ENCODE results near the gene ERCC8. TPM values are rescaled to one million over a fixed set of nuclear protein-coding genes. Genes with fewer than 3 reads are reported as not detected.

ERCC8 gene
- polyA plus RNA-seq, 3 donors: 5.5 to 16.8 (median 10.6) TPM

- no peaks in the 10 kb centered on the region for H3K4me1 Mint-ChIP-seq
- H3K4me3 ChIP-seq (replicated peaks in 1 of 3; ENCODE audit: low read depth in 2 of 3, low read length in 3 of 3): no peak overlapping the region
- intact Hi-C loops (cut with micrococcal nuclease): no loop called here
- H3K79me2 ChIP-seq (ENCODE audit: insufficient read depth, low read length): no peaks in the 10 kb centered on the region
- H3K27ac ChIP-seq (ENCODE audit: low read depth in 1 of 2, low read length in 2 of 2): no peak overlapping the region
- no peaks in the 10 kb centered on the region for H4K20me1 ChIP-seq (ENCODE audit: insufficient read depth, low read length)
- H3K4me3 Mint-ChIP-seq: no peak overlapping the region
- H3K27me3 ChIP-seq (ENCODE audit: control insufficient read depth in 2 of 2, insufficient read depth in 2 of 2, low read length in 2 of 2): no peaks in the 10 kb centered on the region
- peaks cover 31 to 66% of the 10 kb centered on the region in 2 donors for H3K36me3 ChIP-seq (replicated peaks in 1 of 2; ENCODE audit: control insufficient read depth in 1 of 2, insufficient read depth in 2 of 2, low read length in 2 of 2)
- H3K36me3 Mint-ChIP-seq: peaks cover 54 to 55% of the 10 kb centered on the region in 2 donors
- H3K4me1 ChIP-seq (ENCODE audit: control insufficient read depth in 1 of 2, insufficient read depth in 2 of 2, low read length in 2 of 2): no peaks in the 10 kb centered on the region
- no peak overlapping the region for H3K27ac Mint-ChIP-seq
- H3K4me2 ChIP-seq (replicated peaks; ENCODE audit: extremely low read depth, low read length, poor library complexity, severe bottlenecking): no peak overlapping the region
- peaks cover 0 to 8% (median 0%) of the 10 kb centered on the region in 7 donors for H3K9me3 Mint-ChIP-seq
- no peak overlapping the region for H3K9ac ChIP-seq (ENCODE audit: insufficient read depth, low read length, poor library complexity, severe bottlenecking)
- no peak for TF ChIP-seq CTCF (IDR thresholded peaks at IDR 0.05)
- H3K27me3 Mint-ChIP-seq (ENCODE audit: low read depth in 3 of 3): no peaks in the 10 kb centered on the region
- no peaks in the 10 kb centered on the region for H3K9me3 ChIP-seq (replicated peaks in 1 of 2; ENCODE audit: control insufficient read depth in 1 of 2, insufficient read depth in 1 of 2, low read length in 2 of 2)
- no peak overlapping the region for H2AFZ ChIP-seq (ENCODE audit: insufficient read depth, low read depth, low read length, poor library complexity, severe bottlenecking)
- no peak for DNase-seq
Observed at GRCh38 chr5:60916646-60917045, 28.2 kb downstream of the ERCC8 start.

GRCh38 chr5:60903356-60903755, 41.5 kb downstream of the ERCC8 start:
- no peak overlapping the region for H3K27ac ChIP-seq (ENCODE audit: low read depth in 1 of 2, low read length in 2 of 2)
- intact Hi-C loops (cut with micrococcal nuclease): no loop called here
- no peaks in the 10 kb centered on the region for H3K4me1 ChIP-seq (ENCODE audit: control insufficient read depth in 1 of 2, insufficient read depth in 2 of 2, low read length in 2 of 2)
- no peaks in the 10 kb centered on the region for H3K27me3 Mint-ChIP-seq (ENCODE audit: low read depth in 3 of 3)
- no peak for DNase-seq
- H3K4me1 Mint-ChIP-seq: no peaks in the 10 kb centered on the region
- H3K36me3 Mint-ChIP-seq: peaks cover 24 to 25% of the 10 kb centered on the region in 2 donors
- H3K4me2 ChIP-seq (replicated peaks; ENCODE audit: extremely low read depth, low read length, poor library complexity, severe bottlenecking): no peak overlapping the region
- no peaks in the 10 kb centered on the region for H3K27me3 ChIP-seq (ENCODE audit: control insufficient read depth in 2 of 2, insufficient read depth in 2 of 2, low read length in 2 of 2)
- WGBS (ENCODE audit: insufficient coverage): no CpG with 5 or more reads among the region's 4 CpGs
- no peak overlapping the region for H3K27ac Mint-ChIP-seq
- H3K79me2 ChIP-seq (ENCODE audit: insufficient read depth, low read length): no peaks in the 10 kb centered on the region
- no peak overlapping the region for H2AFZ ChIP-seq (ENCODE audit: insufficient read depth, low read depth, low read length, poor library complexity, severe bottlenecking)
- H3K9ac ChIP-seq (ENCODE audit: insufficient read depth, low read length, poor library complexity, severe bottlenecking): no peak overlapping the region
- TF ChIP-seq CTCF (IDR thresholded peaks at IDR 0.05): no peak
- H3K4me3 ChIP-seq (replicated peaks in 1 of 3; ENCODE audit: low read depth in 2 of 3, low read length in 3 of 3): no peak overlapping the region
- H3K4me3 Mint-ChIP-seq: no peak overlapping the region
- H3K9me3 Mint-ChIP-seq: no peaks in the 10 kb centered on the region
- H3K36me3 ChIP-seq (replicated peaks in 1 of 2; ENCODE audit: control insufficient read depth in 1 of 2, insufficient read depth in 2 of 2, low read length in 2 of 2): peaks cover 7 to 23% of the 10 kb centered on the region in 2 donors
- no peaks in the 10 kb centered on the region for H4K20me1 ChIP-seq (ENCODE audit: insufficient read depth, low read length)
- H3K9me3 ChIP-seq (replicated peaks in 1 of 2; ENCODE audit: control insufficient read depth in 1 of 2, insufficient read depth in 1 of 2, low read length in 2 of 2): no peaks in the 10 kb centered on the region

All from CD14-positive monocyte (primary cell).